ENCODE data around the gene ASCC2.
"Not testable (repeated sequence)": the region's sequence is repeated elsewhere in the genome, so short reads cannot be mapped to it uniquely, and the experiment has no call there.

Gene ASCC2

GRCh38 chr22:29859030-29859429, 21.0 kb upstream of the ASCC2 start:
- not testable (repeated sequence) for DNase-seq (ENCODE audit: low read depth in 1 of 2, low spot score in 1 of 2)

GRCh38 chr22:29856496-29856895, 18.4 kb upstream of the ASCC2 start:
- no peak for DNase-seq (ENCODE audit: low read depth in 1 of 2, low spot score in 1 of 2)

GRCh38 chr22:29855611-29856181, 17.6 kb upstream of the ASCC2 start:
- DNase-seq (ENCODE audit: low read depth in 1 of 2, low spot score in 1 of 2), result no peak

GRCh38 chr22:29854432-29854831, 16.4 kb upstream of the ASCC2 start:
- no peak for DNase-seq (ENCODE audit: low read depth in 1 of 2, low spot score in 1 of 2)

- DNase-seq (ENCODE audit: low read depth in 1 of 2, low spot score in 1 of 2), result no peak
Measured at GRCh38 chr22:29848111-29848510, 10.0 kb upstream of the ASCC2 start.

GRCh38 chr22:29846290-29846689, 8.2 kb upstream of the ASCC2 start:
- no peak for DNase-seq (ENCODE audit: low read depth in 1 of 2, low spot score in 1 of 2)

- DNase-seq (ENCODE audit: low read depth in 1 of 2, low spot score in 1 of 2), result no peak
Measured at GRCh38 chr22:29842740-29843139, 4.7 kb upstream of the ASCC2 start.

GRCh38 chr22:29842172-29842571, 4.1 kb upstream of the ASCC2 start:
- no peak for DNase-seq (ENCODE audit: low read depth in 1 of 2, low spot score in 1 of 2)

GRCh38 chr22:29840498-29840897, 2.4 kb upstream of the ASCC2 start:
- no peak for DNase-seq (ENCODE audit: low read depth in 1 of 2, low spot score in 1 of 2)

GRCh38 chr22:29839039-29839438, 965 bp upstream of the ASCC2 start:
- DNase-seq (ENCODE audit: low read depth in 1 of 2, low spot score in 1 of 2), result no peak

- DNase-seq (ENCODE audit: low read depth in 1 of 2, low spot score in 1 of 2), result no peak
Measured at GRCh38 chr22:29838599-29838956, 504 bp upstream of the ASCC2 start.

- not testable (repeated sequence) for DNase-seq (ENCODE audit: low read depth in 1 of 2, low spot score in 1 of 2)
Measured at GRCh38 chr22:29836791-29837370, 1.2 kb downstream of the ASCC2 start.

- no peak for DNase-seq (ENCODE audit: low read depth in 1 of 2, low spot score in 1 of 2)
Measured at GRCh38 chr22:29834046-29834445, 4.0 kb downstream of the ASCC2 start.

- no peak for DNase-seq (ENCODE audit: low read depth in 1 of 2, low spot score in 1 of 2)
Measured at GRCh38 chr22:29833392-29833965, 4.6 kb downstream of the ASCC2 start.

- no peak for DNase-seq (ENCODE audit: low read depth in 1 of 2, low spot score in 1 of 2)
Measured at GRCh38 chr22:29831958-29832357, 6.1 kb downstream of the ASCC2 start.

- DNase-seq (ENCODE audit: low read depth in 1 of 2, low spot score in 1 of 2), result no peak
Measured at GRCh38 chr22:29831186-29831921, 6.7 kb downstream of the ASCC2 start.

GRCh38 chr22:29830585-29830984, 7.5 kb downstream of the ASCC2 start:
- no peak for DNase-seq (ENCODE audit: low read depth in 1 of 2, low spot score in 1 of 2)

- not testable (repeated sequence) for DNase-seq (ENCODE audit: low read depth in 1 of 2, low spot score in 1 of 2)
Measured at GRCh38 chr22:29827726-29828125, 10.3 kb downstream of the ASCC2 start.

- no peak for DNase-seq (ENCODE audit: low read depth in 1 of 2, low spot score in 1 of 2)
Measured at GRCh38 chr22:29827091-29827490, 11.0 kb downstream of the ASCC2 start.

- DNase-seq (ENCODE audit: low read depth in 1 of 2, low spot score in 1 of 2), result no peak
Measured at GRCh38 chr22:29825578-29825977, 12.5 kb downstream of the ASCC2 start.

GRCh38 chr22:29824677-29825076, 13.4 kb downstream of the ASCC2 start:
- no peak for DNase-seq (ENCODE audit: low read depth in 1 of 2, low spot score in 1 of 2)

- no peak for DNase-seq (ENCODE audit: low read depth in 1 of 2, low spot score in 1 of 2)
Measured at GRCh38 chr22:29821291-29822016, 16.6 kb downstream of the ASCC2 start.

All from stimulated activated CD4-positive, alpha-beta T cell treated with anti-CD3 and anti-CD28 coated beads, Interleukin-15, amount 100 ng/mL, for 1 hour (primary cell).